ENCODE data around the gene DENND2A.

- no peak for TF ChIP-seq RXRA (IDR thresholded peaks at IDR 0.05)
- TF ChIP-seq JUND (IDR thresholded peaks at IDR 0.05): no peak
- no peak for TF ChIP-seq CTCF (IDR thresholded peaks at IDR 0.05; ENCODE audit: low read depth, low read length, missing input control)
- no peak for TF ChIP-seq EGR1 (IDR thresholded peaks at IDR 0.05; ENCODE audit: low read depth in 2 of 2)
- no peak for TF ChIP-seq TAF1 (conservative IDR thresholded peaks at IDR 0.05)
- no peak for TF ChIP-seq MAX (IDR thresholded peaks at IDR 0.05)
- no peak for TF ChIP-seq REST (IDR thresholded peaks at IDR 0.05)
- no peak for TF ChIP-seq ATF3 (IDR thresholded peaks at IDR 0.05)
- no peak for TF ChIP-seq GABPA (IDR thresholded peaks at IDR 0.05 in 1 of 2, conservative IDR thresholded peaks at IDR 0.05 in 1 of 2)
- TF ChIP-seq RAD21 (IDR thresholded peaks at IDR 0.05): no peak
- TF ChIP-seq FOXA1 (IDR thresholded peaks at IDR 0.05): no peak
- TF ChIP-seq YY1 (IDR thresholded peaks at IDR 0.05): no peak
- TF ChIP-seq ZBTB33 (IDR thresholded peaks at IDR 0.05): no peak
These were observed 49.3 kb downstream of the DENND2A start for GRCh38 chr7:140591180-140591902.

All from liver (tissue), 3 donors.